Liver (tissue), 9 donors: ENCODE data around the gene TTC34. TPM values are rescaled to one million over a fixed set of nuclear protein-coding genes. Genes with fewer than 3 reads are reported as not detected.

Source experiments
- DNase-seq: peaks from one replicate; pipeline ENCODE4 v3.0.0-alpha.2; 2017; ENCODE audit warnings: low spot score
- H3K27ac ChIP-seq, 2 donors: one replicate each; pipeline ENCODE4 v1.7.0; 2013; ENCODE audit warnings: inconsistent platforms in 2 of 2, low read length in 2 of 2, control low read depth in 1 of 2, low read depth in 1 of 2, mild to moderate bottlenecking in 1 of 2
- H3K27me3 ChIP-seq, 4 donors: one replicate each; pipeline versions ENCODE4 v1.6.1 to v1.7.0; 2013; ENCODE audit warnings: low read length in 3 of 4, inconsistent platforms in 1 of 4, mild to moderate bottlenecking in 1 of 4, moderate library complexity in 1 of 4; ENCODE audit not compliant: control insufficient read depth in 4 of 4, insufficient read depth in 4 of 4
- H3K36me3 ChIP-seq, 4 donors: one replicate each; pipeline versions ENCODE4 v1.6.1 to v1.7.0; 2013; ENCODE audit warnings: low read length in 3 of 4, mild to moderate bottlenecking in 3 of 4, low read depth in 1 of 4, moderate library complexity in 1 of 4; ENCODE audit not compliant: control insufficient read depth in 4 of 4, insufficient read depth in 3 of 4
- H3K4me1 ChIP-seq, 4 donors: one replicate each; pipeline versions ENCODE4 v1.6.1 to v1.7.0; 2013; ENCODE audit warnings: low read length in 3 of 4, mild to moderate bottlenecking in 3 of 4, moderate library complexity in 1 of 4; ENCODE audit not compliant: control insufficient read depth in 4 of 4, insufficient read depth in 4 of 4
- H3K4me3 ChIP-seq, 3 donors: one replicate each; pipeline versions ENCODE4 v1.6.1 to v1.7.0; 2013; ENCODE audit warnings: low read length in 3 of 3, control low read depth in 1 of 3, low read depth in 1 of 3, mild to moderate bottlenecking in 1 of 3
- H3K9ac ChIP-seq, 2 donors: one replicate each; pipeline ENCODE4 v1.7.0; 2013; ENCODE audit warnings: low read length in 2 of 2, mild to moderate bottlenecking in 2 of 2, moderate library complexity in 2 of 2, control low read depth in 1 of 2, low read depth in 1 of 2
- H3K9me3 ChIP-seq, 4 donors: one replicate each; pipeline versions ENCODE4 v1.6.1 to v1.7.0; 2013; ENCODE audit warnings: low read length in 3 of 4; ENCODE audit not compliant: control insufficient read depth in 4 of 4
- CTCF ChIP-seq: fragments of 150-350 bp; IDR thresholded peaks from 2 replicates; pipeline ENCODE4 v1.5.1; 2017; ENCODE audit warnings: improper control_type of control experiment, low read depth, low read length; ENCODE audit not compliant: missing input control
- EGR1 ChIP-seq, 2 donors: IDR thresholded peaks; 2 replicates each; pipeline ENCODE4 v1.6.1; 2016 to 2018; ENCODE audit warnings: antibody characterized with exemption in 2 of 2, low read depth in 2 of 2
- FOXA2 ChIP-seq: IDR thresholded peaks from 2 replicates; pipeline ENCODE4 v1.6.1; 2016; ENCODE audit warnings: antibody characterized with exemption
- GABPA ChIP-seq, 2 donors: IDR thresholded peaks in 1 of 2; conservative IDR thresholded peaks in 1 of 2; 2 replicates each; pipeline ENCODE4 v1.6.1; 2016; ENCODE audit warnings: antibody characterized with exemption in 2 of 2, mild to moderate bottlenecking in 1 of 2, moderate library complexity in 1 of 2
- HNF4A ChIP-seq, 2 donors: conservative IDR thresholded peaks; 2 replicates each; pipeline ENCODE4 v1.6.1; 2016; ENCODE audit warnings: antibody characterized with exemption in 2 of 2, mild to moderate bottlenecking in 2 of 2
- HNF4G ChIP-seq: IDR thresholded peaks from 2 replicates; pipeline ENCODE4 v1.6.1; 2016; ENCODE audit warnings: antibody characterized with exemption
- JUND ChIP-seq, 2 donors: IDR thresholded peaks; 2 replicates each; pipeline ENCODE4 v1.6.1; 2016; ENCODE audit warnings: antibody characterized with exemption in 2 of 2
- NR2F2 ChIP-seq: IDR thresholded peaks from 2 replicates; pipeline ENCODE4 v1.6.1; 2016; ENCODE audit warnings: antibody characterized with exemption
- REST ChIP-seq: IDR thresholded peaks from 2 replicates; pipeline ENCODE4 v1.6.1; 2016; ENCODE audit warnings: antibody characterized with exemption, mild to moderate bottlenecking
- RXRA ChIP-seq, 2 donors: IDR thresholded peaks; 2 replicates each; pipeline ENCODE4 v1.6.1; 2017 to 2018; ENCODE audit warnings: antibody characterized with exemption in 2 of 2, mild to moderate bottlenecking in 1 of 2
- TAF1 ChIP-seq: conservative IDR thresholded peaks from 2 replicates; pipeline ENCODE4 v1.6.1; 2016; ENCODE audit warnings: antibody characterized with exemption, mild to moderate bottlenecking
- YY1 ChIP-seq: IDR thresholded peaks from 2 replicates; pipeline ENCODE4 v1.6.1; 2016; ENCODE audit warnings: antibody characterized with exemption, mild to moderate bottlenecking
- ZBTB33 ChIP-seq: IDR thresholded peaks from 2 replicates; pipeline ENCODE4 v1.6.1; 2016; ENCODE audit warnings: antibody characterized with exemption
- WGBS: extraction: QIAGEN DNeasy Blood & Tissue Kit; methylation state at CpG from one replicate; pipeline ENCODE4 v1.1.7; 2013; 5-methylcytosine and 5-hydroxymethylcytosine counted together
- polyA plus RNA-seq, 2 donors: library from polyadenylated mRNA; stranded (reverse) in 1 of 2; unstranded in 1 of 2; fragments of 200-250 nt in 1 of 2; fragments of >200 nt in 1 of 2; fragmentation: Nextera tagmentation in 1 of 2; extraction: Ambion mirVana in 1 of 2; gene quantifications; one replicate each; pipeline versions ENCODE4 v1.2.1 to v1.2.3, GENCODE V29; 2013 to 2015
- total RNA-seq, 2 donors: library from RNA; depleted of rRNA; stranded (reverse); fragments of >200 nt; gene quantifications; one replicate each; pipeline ENCODE4 v1.2.3, GENCODE V29; 2014
- donor health status: healthy.
- donor health status: healthy.
- donor health status: healthy.
- donor health status: healthy.
- donor health status: healthy.

TTC34 gene
- total and polyA plus RNA-seq, 4 donors: 0.01 to 0.25 (median 0.08) TPM; not detected in 1

GRCh38 chr1:2598329-2598931 lies 203.1 kb downstream of the TTC34 start:
- no peak for DNase-seq
- H3K27me3 ChIP-seq: no peaks in the 10 kb centered on the region
- no peak overlapping the region for H3K9ac ChIP-seq
- no peaks in the 10 kb centered on the region for H3K9me3 ChIP-seq
- no peaks in the 10 kb centered on the region for H3K36me3 ChIP-seq
- TF ChIP-seq FOXA2 (no peak), TAF1 (no peak), CTCF (no peak), JUND (IDR thresholded peaks at IDR 0.05) (no peak), YY1 (no peak), EGR1 (IDR thresholded peaks at IDR 0.05; ENCODE audit: low read depth in 2 of 2) (no peak), RXRA (IDR thresholded peaks at IDR 0.05) (no peak), REST (no peak), GABPA (IDR thresholded peaks at IDR 0.05 in 1 of 2, conservative IDR thresholded peaks at IDR 0.05 in 1 of 2) (no peak), ZBTB33 (no peak), HNF4G (no peak), HNF4A (conservative IDR thresholded peaks at IDR 0.05) (no peak)
- no peak overlapping the region for H3K4me3 ChIP-seq
- no peak overlapping the region for H3K27ac ChIP-seq
- WGBS: 80% methylated on average over 3 of the region's 3 CpGs
- no peaks in the 10 kb centered on the region for H3K4me1 ChIP-seq

GRCh38 chr1:2597441-2598328 lies 203.8 kb downstream of the TTC34 start:
- Histone ChIP-seq H3K27ac (no peak overlapping the region), H3K9me3 (no peaks in the 10 kb centered on the region), H3K4me3 (no peak overlapping the region), H3K27me3 (no peaks in the 10 kb centered on the region), H3K4me1 (no peaks in the 10 kb centered on the region), H3K36me3 (no peaks in the 10 kb centered on the region), H3K9ac (no peak overlapping the region)
- 79% methylated on average over 34 of the region's 34 CpGs for WGBS
- TF ChIP-seq HNF4G: no peak
- no peak for TF ChIP-seq CTCF
- no peak for TF ChIP-seq NR2F2
- no peak for TF ChIP-seq JUND (IDR thresholded peaks at IDR 0.05)
- no peak for DNase-seq
